ENCODE measurements around the gene APBA2.

DNA sequence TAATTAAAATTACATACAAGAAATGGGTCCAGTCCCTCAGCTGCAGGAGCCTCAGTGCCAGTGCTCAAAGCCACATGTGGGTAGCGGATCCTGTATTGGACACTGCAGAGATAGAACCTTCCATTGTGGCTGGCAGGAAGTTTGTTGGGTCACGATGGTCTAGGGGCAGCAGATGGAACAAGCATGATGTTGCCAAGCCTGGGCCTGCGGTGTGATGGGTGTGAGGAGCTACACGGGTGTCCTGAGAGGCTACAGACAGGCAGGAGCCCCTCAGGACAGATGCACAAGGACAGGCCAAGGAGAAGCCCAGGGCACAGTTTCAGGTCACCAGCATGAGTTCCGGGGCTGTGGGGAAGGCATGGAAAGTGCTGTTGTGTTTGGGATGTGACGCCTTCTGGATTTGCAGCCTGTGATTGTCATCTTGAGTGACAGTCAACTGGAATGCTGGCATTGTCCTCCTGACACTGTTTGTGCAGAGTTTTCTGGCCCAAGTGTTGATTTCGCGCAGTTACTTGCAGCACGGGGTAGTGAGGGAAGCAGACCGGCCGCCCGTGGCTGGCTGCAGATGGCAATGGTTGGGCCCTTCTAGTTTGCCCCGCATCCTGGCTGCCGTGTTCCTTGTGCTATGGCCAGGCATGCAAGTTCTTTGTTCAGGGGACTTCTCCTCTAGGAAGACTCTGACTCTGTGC is 206.7 kb downstream of the APBA2 start:
- no peak for TF ChIP-seq POLR2A (IDR thresholded peaks at IDR 0.05)
- TF ChIP-seq CTCF (IDR thresholded peaks at IDR 0.05) = no peak
- TF ChIP-seq EP300 (IDR thresholded peaks at IDR 0.05) = no peak

Data from tibial nerve (tissue), 4 donors.